ENCODE data around the gene HPGD. TPM values are rescaled to one million over a fixed set of nuclear protein-coding genes. Genes with fewer than 3 reads are reported as not detected.

Gene HPGD
- polyA plus RNA-seq, 1 donor, result 6.1 TPM

- no peak for DNase-seq
Measured at GRCh38 chr4:174467107-174467506, 55.2 kb downstream of the HPGD start.

GRCh38 chr4:174464949-174465348, 57.3 kb downstream of the HPGD start:
- DNase-seq, result no peak

- DNase-seq, result no peak
Measured at GRCh38 chr4:174461466-174462106, 60.7 kb downstream of the HPGD start.

GRCh38 chr4:174460684-174461083, 61.6 kb downstream of the HPGD start:
- no peak for DNase-seq

- peak; percentile 69 for DNase-seq
Measured at GRCh38 chr4:174457468-174457867, 64.8 kb downstream of the HPGD start.

GRCh38 chr4:174454815-174455473, 67.3 kb downstream of the HPGD start:
- DNase-seq, result no peak

GRCh38 chr4:174451718-174452296, 70.5 kb downstream of the HPGD start:
- DNase-seq, result no peak

GRCh38 chr4:174450786-174451125, 71.5 kb downstream of the HPGD start:
- no peak for DNase-seq

- peak; percentile 36 for DNase-seq
Measured at GRCh38 chr4:174449944-174450785, 72.1 kb downstream of the HPGD start.

- DNase-seq, result no peak
Measured at GRCh38 chr4:174449152-174449551, 73.1 kb downstream of the HPGD start.

GRCh38 chr4:174444390-174444789, 77.9 kb downstream of the HPGD start:
- no peak for DNase-seq

Other genes with a start within 250 kb of the HPGD start
- gene FBXO8, start 238.8 kb downstream of the HPGD start, polyA plus RNA-seq (ENCODE audit: insufficient read length), result 17.3 TPM
- 15.7 TPM for gene CEP44, start 238.6 kb downstream of the HPGD start, polyA plus RNA-seq (ENCODE audit: insufficient read length)

All from hindlimb muscle (tissue), 1 donor.